Ovary (tissue), 3 donors: Measurements from ENCODE around the gene ANGPT4.

Experiments
- CTCF ChIP-seq, 3 donors: fragments of 450-650 bp in 2 of 3; fragments of 200-600 bp in 1 of 3; IDR thresholded peaks; one replicate each; pipeline versions ENCODE4 v1.5.1 to v1.8.0; 2016 to 2022; ENCODE audit warnings: antibody characterized with exemption in 3 of 3, mild to moderate bottlenecking in 1 of 3
- POLR2A ChIP-seq: fragments of 450-650 bp; IDR thresholded peaks from one replicate; pipeline ENCODE4 v1.6.1; 2017; ENCODE audit warnings: antibody characterized with exemption, mild to moderate bottlenecking, moderate library complexity
- donor health status: DM: no; HTN: no; CAD: no.

GRCh38 chr20:959996-960615 lies 44.0 kb upstream of the ANGPT4 start:
- TF ChIP-seq CTCF (IDR thresholded peaks at IDR 0.05): no peak
- no peak for TF ChIP-seq POLR2A
